NCI-H146 treated with DMSO at 0.1 percent for 48 hours (cell line): ENCODE measurements around the gene NDUFB7.
"Not testable (repeated sequence)": the region's sequence is repeated elsewhere in the genome, so short reads cannot be mapped to it uniquely, and the experiment has no call there.

ENCODE experiments used
- DNase-seq: peaks from one replicate; lab custom pipeline; 2025; ENCODE audit not compliant: unreplicated experiment; lab: John Stamatoyannopoulos, UW

The NDUFB7 gene

GRCh38 chr19:14575428-14575980, 3.6 kb upstream of the NDUFB7 start:
- no peak for DNase-seq

GRCh38 chr19:14570864-14571527, 870 bp downstream of the NDUFB7 start:
- no peak for DNase-seq

GRCh38 chr19:14567079-14567478, 4.8 kb downstream of the NDUFB7 start:
- no peak for DNase-seq

GRCh38 chr19:14566712-14567077, 5.2 kb downstream of the NDUFB7 start:
- no peak for DNase-seq

GRCh38 chr19:14565765-14566711, 5.8 kb downstream of the NDUFB7 start:
- no peak for DNase-seq

- no peak for DNase-seq
These were observed 6.6 kb downstream of the NDUFB7 start for GRCh38 chr19:14565298-14565679.

- DNase-seq: not testable (repeated sequence)
These were observed 7.1 kb downstream of the NDUFB7 start for GRCh38 chr19:14564652-14565297.

GRCh38 chr19:14563989-14564651, 7.7 kb downstream of the NDUFB7 start:
- DNase-seq: no peak

- no peak for DNase-seq
These were observed 8.3 kb downstream of the NDUFB7 start for GRCh38 chr19:14563590-14563926.

- DNase-seq: no peak
These were observed 8.9 kb downstream of the NDUFB7 start for GRCh38 chr19:14562660-14563589.

- no peak for DNase-seq
These were observed 10.0 kb downstream of the NDUFB7 start for GRCh38 chr19:14561847-14562351.

GRCh38 chr19:14561249-14561648, 10.6 kb downstream of the NDUFB7 start:
- no peak for DNase-seq

GRCh38 chr19:14560776-14561108, 11.1 kb downstream of the NDUFB7 start:
- DNase-seq: no peak

GRCh38 chr19:14559916-14560775, 11.7 kb downstream of the NDUFB7 start:
- DNase-seq: no peak

- no peak for DNase-seq
These were observed 13.3 kb downstream of the NDUFB7 start for GRCh38 chr19:14558370-14559066.

- DNase-seq: peak; percentile 31
These were observed 15.1 kb downstream of the NDUFB7 start for GRCh38 chr19:14556662-14557188.

GRCh38 chr19:14555918-14556661, 15.8 kb downstream of the NDUFB7 start:
- no peak for DNase-seq
